HepG2 (cell line): Measurements from ENCODE around the gene SLC27A2. TPM values are rescaled to one million over a fixed set of nuclear protein-coding genes. Genes with fewer than 3 reads are reported as not detected.
A peak's percentile ranks its signal among the peaks of the same experiment; 100 is the strongest.

ENCODE experiments used
- ATAC-seq: fragments of 200-7000 bp; cut with Tn5 transposase; 3 replicates; pipeline ENCODE4 v1.9.1; 2020; ENCODE audit warnings: mild to moderate bottlenecking, moderate library complexity
- Bru-seq: library from RNA; stranded (reverse); fragments of 400-500 nt; gene quantifications from one replicate; lab custom pipeline; 2021; lab: Mats Ljungman, UMichigan
- BruChase-seq, 2 experiments: library from RNA; stranded (reverse); fragments of 400-500 nt; gene quantifications; one replicate each; lab custom pipeline; 2021; lab: Mats Ljungman, UMichigan
- BruUV-seq: library from RNA; stranded (reverse); fragments of 400-500 nt; replicated peaks from 2 replicates; lab custom pipeline; 2021; lab: Mats Ljungman, UMichigan
- CTCF ChIA-PET: fragments of 300-600 bp; formaldehyde crosslinking; extraction: SDS; loops from one replicate; lab custom pipeline; 2021; ENCODE audit warnings: low total read pairs, inconsistent platforms, low intra/inter-chr PET ratio; lab: Yijun Ruan, JAX
- POLR2A ChIA-PET: fragments of 350-600 bp; sonication (Branson Sonifier 250); formaldehyde crosslinking; loops from one replicate; lab custom pipeline; 2020; ENCODE audit warnings: antibody characterized with exemption, inconsistent platforms; lab: Yijun Ruan, JAX
- DNase-seq: peaks from one replicate; pipeline ENCODE4 v3.0.0-alpha.2; 2015; ENCODE audit warnings: low spot score
- FAIRE-seq: peaks from 3 replicates; lab custom pipeline; 2011; peaks lifted over from hg19 to GRCh38; lab: Jason Lieb, UNC
- H2AFZ ChIP-seq: one replicate; pipeline ENCODE4 v1.6.1; 2011; ENCODE audit warnings: low read length, inconsistent platforms
- H3K27ac ChIP-seq: fragments of 300-600 bp; 3 replicates; pipeline ENCODE4 v1.8.0; 2011; ENCODE audit warnings: mixed run types, mild to moderate bottlenecking, mixed read lengths, low read length, inconsistent platforms; ENCODE audit not compliant: insufficient read depth; ENCODE audit errors: extremely low read length
- H3K27me3 ChIP-seq, 2 experiments: fragments of 200-600 bp in 1 of 2; 2 replicates in 1 of 2; 3 replicates in 1 of 2; pipeline versions ENCODE4 v1.6.0 to v1.8.0; 2011; ENCODE audit warnings: low read length in 2 of 2, mild to moderate bottlenecking in 2 of 2, moderate library complexity in 2 of 2, inconsistent platforms in 1 of 2; ENCODE audit not compliant: insufficient read depth in 2 of 2, control insufficient read depth in 1 of 2
- H3K36me3 ChIP-seq, 2 experiments: fragments of 200-600 bp in 1 of 2; replicated peaks in 1 of 2; 2 replicates in 1 of 2; 3 replicates in 1 of 2; pipeline versions ENCODE4 v1.5.1 to v1.8.0; 2011; ENCODE audit warnings: low read length in 2 of 2, inconsistent platforms in 1 of 2; ENCODE audit not compliant: insufficient read depth in 2 of 2, control insufficient read depth in 1 of 2
- H3K4me1 ChIP-seq: 2 replicates; pipeline ENCODE4 v1.5.1; 2012; ENCODE audit warnings: low read length, inconsistent platforms; ENCODE audit not compliant: insufficient read depth
- H3K4me2 ChIP-seq: 2 replicates; pipeline ENCODE4 v1.6.0; 2011; ENCODE audit warnings: low read depth, low read length, inconsistent platforms
- H3K4me3 ChIP-seq, 3 experiments: fragments of 200-600 bp in 1 of 3; sonication (generic), shearing (Covaris generic) in 1 of 3; replicated peaks in 1 of 3; 2 replicates each; pipeline ENCODE4 v1.5.1; 2011 to 2016; ENCODE audit warnings: low read length in 3 of 3, inconsistent platforms in 2 of 3, low read depth in 2 of 3, mild to moderate bottlenecking in 2 of 3, control low read depth in 1 of 3, mixed read lengths in 1 of 3; ENCODE audit not compliant: insufficient read depth in 1 of 3
- H3K79me2 ChIP-seq: one replicate; pipeline ENCODE4 v1.6.1; 2011; ENCODE audit warnings: low read length, inconsistent platforms; ENCODE audit not compliant: insufficient read depth
- H3K9ac ChIP-seq: 2 replicates; pipeline ENCODE4 v1.6.0; 2011; ENCODE audit warnings: mild to moderate bottlenecking, low read depth, low read length, inconsistent platforms; ENCODE audit not compliant: insufficient read depth
- H3K9me3 ChIP-seq: 2 replicates; pipeline ENCODE4 v1.5.1; 2012; ENCODE audit warnings: mild to moderate bottlenecking, low read length
- H4K20me1 ChIP-seq: 2 replicates; pipeline ENCODE4 v1.6.0; 2011; ENCODE audit warnings: inconsistent platforms, mild to moderate bottlenecking, low read length, moderate library complexity; ENCODE audit not compliant: insufficient read depth
- BCL3 ChIP-seq: sonication (generic); formaldehyde crosslinking; IDR thresholded peaks from 2 replicates; pipeline ENCODE4 v1.5.1; 2020; ENCODE audit warnings: mild to moderate bottlenecking, missing genetic modification reagents, moderate library complexity
- FOXA3 ChIP-seq: IDR thresholded peaks from 2 replicates; pipeline ENCODE4 v1.6.1; 2016; ENCODE audit warnings: missing genetic modification reagents, missing compliant biosample characterization
- JUNB ChIP-seq: sonication (generic); formaldehyde crosslinking; IDR thresholded peaks from 2 replicates; pipeline ENCODE4 v1.8.0; 2022; ENCODE audit warnings: missing genetic modification reagents, mild to moderate bottlenecking, borderline replicate concordance
- KDM5A ChIP-seq: fragments of 200-600 bp; sonication (generic); IDR thresholded peaks from 2 replicates; pipeline ENCODE4 v1.7.0; 2018; ENCODE audit warnings: antibody characterized with exemption, mild to moderate bottlenecking, low read length, borderline replicate concordance
- MXD1 ChIP-seq: sonication (generic); formaldehyde crosslinking; IDR thresholded peaks from 2 replicates; pipeline ENCODE4 v1.4.0; 2020; ENCODE audit warnings: mild to moderate bottlenecking, missing genetic modification reagents
- SMARCE1 ChIP-seq: fragments of 450-650 bp; IDR thresholded peaks from 2 replicates; pipeline ENCODE4 v1.6.1; 2017; ENCODE audit warnings: borderline replicate concordance
- TFDP2 ChIP-seq: sonication (generic); formaldehyde crosslinking; IDR thresholded peaks from 2 replicates; pipeline ENCODE4 v1.4.0; 2020; ENCODE audit warnings: missing genetic modification reagents
- ZBTB7B ChIP-seq: sonication (generic); formaldehyde crosslinking; IDR thresholded peaks from 2 replicates; pipeline ENCODE4 v1.4.0; 2020; ENCODE audit warnings: missing genetic modification reagents
- ZNF441 ChIP-seq: sonication (generic); formaldehyde crosslinking; IDR thresholded peaks from 2 replicates; pipeline ENCODE4 v1.7.0; 2021; ENCODE audit warnings: missing genetic modification reagents, borderline replicate concordance
- ZNF547 ChIP-seq: sonication (generic); formaldehyde crosslinking; IDR thresholded peaks from 2 replicates; pipeline ENCODE4 v1.5.1; 2020; ENCODE audit warnings: mild to moderate bottlenecking, missing genetic modification reagents
- ZSCAN21 ChIP-seq: sonication (generic); formaldehyde crosslinking; IDR thresholded peaks from 2 replicates; pipeline ENCODE4 v1.8.0; 2022; ENCODE audit warnings: mild to moderate bottlenecking, missing genetic modification reagents, moderate library complexity, borderline replicate concordance
- WGBS: methylation state at CpG from one replicate; pipeline ENCODE4 v1.1.6; 2017; ENCODE audit warnings: low lambda C conversion rate; 5-methylcytosine and 5-hydroxymethylcytosine counted together
- in situ Hi-C: cut with HindIII; loops from 2 replicates; pipeline ENCODE4 v1.10.0; 2017; ENCODE audit warnings: low pct_unique_long_range_greater_than_20kb; ENCODE audit not compliant: extremely low pct_ligation_motif_present
- intact Hi-C: fragments of 100-400 bp; cut with micrococcal nuclease; formaldehyde crosslinking; loops from one replicate; pipeline ENCODE4 v1.10.0; 2022; ENCODE audit not compliant: unreplicated experiment
- long read RNA-seq, 2 experiments: library from RNA in 1 of 2; library from polyadenylated mRNA in 1 of 2; stranded (forward) in 1 of 2; unstranded in 1 of 2; transcript quantifications; one replicate each; pipeline ENCODE4 v2.0.0, GENCODE V29; 2019 to 2022
- polyA minus RNA-seq, 3 experiments: library from RNA; depleted of rRNA, polyadenylated mRNA; stranded (reverse); fragments of >200 nt; gene quantifications; 2 replicates each; pipeline ENCODE4 v1.2.3, GENCODE V29; 2011; ENCODE audit warnings: low replicate concordance in 1 of 3
- polyA plus RNA-seq, 8 experiments: library from polyadenylated mRNA; depleted of rRNA in 3 of 8; stranded (reverse) in 7 of 8; unstranded in 1 of 8; fragments of >200 nt; fragmentation: Illumina TruSeq in 4 of 8; extraction: Trizol in 4 of 8; gene quantifications; 2 replicates each; pipeline versions ENCODE4 v1.2.1 to v1.2.3, GENCODE V29; 2011 to 2016; ENCODE audit warnings: low read depth in 4 of 8, missing spikeins in 1 of 8, mixed read lengths in 1 of 8; ENCODE audit not compliant: insufficient read depth in 1 of 8
- total RNA-seq, 5 experiments: library from RNA; depleted of rRNA; stranded (reverse); fragments of >200 nt; fragmentation: Illumina TruSeq; extraction: Trizol; gene quantifications; 2 replicates each; pipeline ENCODE4 v1.2.3, GENCODE V29; 2016; ENCODE audit warnings: low read depth in 1 of 5
- TF ChIP-seq, protein P1 (sequence below): sonication (generic); formaldehyde crosslinking; IDR thresholded peaks from 2 replicates; pipeline ENCODE4 v1.4.0; 2020; ENCODE audit warnings: missing genetic modification reagents

The SLC27A2 gene
- total RNA-seq (2016; rRNA removed; fragmentation: Illumina TruSeq; extraction: Trizol) (12.3 and 23.4 TPM in 2 replicates), polyA plus RNA-seq (2011; rRNA removed) (14.6 and 16.0 TPM in 2 replicates), polyA minus RNA-seq (2011; rRNA and poly(A)+ RNA removed; ENCODE audit: low replicate concordance) (33.1 and 391 TPM in 2 replicates), Bru-seq, nascent RNA (percentile 47 among the genes with signal in this experiment), BruChase-seq, experiment 1, labeled RNA remaining after a 6-hour chase (percentile 51 among the genes with signal in this experiment), BruChase-seq, experiment 2, labeled RNA remaining after a 2-hour chase (percentile 45 among the genes with signal in this experiment)
- 3.2 TPM in 2 replicates for total RNA-seq (2016; cell fraction: cytosol; rRNA removed; fragmentation: Illumina TruSeq; extraction: Trizol; ENCODE audit: low read depth)
- 12.5 and 24.4 TPM in 2 replicates for total RNA-seq (2016; cell fraction: insoluble cytoplasmic fraction; rRNA removed; fragmentation: Illumina TruSeq; extraction: Trizol)
- 5.0 and 6.4 TPM in 2 replicates for total RNA-seq (2016; cell fraction: membrane; rRNA removed; fragmentation: Illumina TruSeq; extraction: Trizol)
- total RNA-seq (2016; cell fraction: nucleus; rRNA removed; fragmentation: Illumina TruSeq; extraction: Trizol): 19.3 and 23.5 TPM in 2 replicates
- polyA plus RNA-seq (2011; cell fraction: cytosol; rRNA removed): 10.0 and 13.4 TPM in 2 replicates
- polyA plus RNA-seq (2011; cell fraction: nucleus; rRNA removed): 7.6 and 8.6 TPM in 2 replicates
- 25.5 and 34.1 TPM in 2 replicates for polyA plus RNA-seq (2012)
- 2.2 and 2.8 TPM in 2 replicates for polyA plus RNA-seq (2016; cell fraction: cytosol; fragmentation: Illumina TruSeq; extraction: Trizol; ENCODE audit: low read depth)
- polyA plus RNA-seq (2016; cell fraction: insoluble cytoplasmic fraction; fragmentation: Illumina TruSeq; extraction: Trizol; ENCODE audit: low read depth): 10.7 and 11.3 TPM in 2 replicates
- 3.3 and 3.4 TPM in 2 replicates for polyA plus RNA-seq (2016; cell fraction: membrane; fragmentation: Illumina TruSeq; extraction: Trizol; ENCODE audit: low read depth)
- polyA plus RNA-seq (2016; cell fraction: nucleus; fragmentation: Illumina TruSeq; extraction: Trizol; ENCODE audit: insufficient read depth, low read depth): 24.6 and 25.7 TPM in 2 replicates
- 18.9 and 21.0 TPM in 2 replicates for polyA minus RNA-seq (2011; cell fraction: cytosol; rRNA and poly(A)+ RNA removed)
- 14.8 and 15.7 TPM in 2 replicates for polyA minus RNA-seq (2011; cell fraction: nucleus; rRNA and poly(A)+ RNA removed)
- long read RNA-seq, experiment 1, transcript SLC27A2-201 (10 exons, 2,394 nt): major isoform, 17 of 21 reads
- long read RNA-seq, experiment 1, partial matches to known transcripts: 0 of 21 reads
- long read RNA-seq, experiment 1, other reads (novel, unspliced or antisense): 2 of 21 reads
- long read RNA-seq, experiment 2, transcript SLC27A2-201 (10 exons, 2,394 nt): major isoform, 27 of 39 reads
- long read RNA-seq, experiment 2, partial matches to known transcripts: 8 of 39 reads
- long read RNA-seq, experiment 2, other reads (novel, unspliced or antisense): 4 of 39 reads

DNA sequence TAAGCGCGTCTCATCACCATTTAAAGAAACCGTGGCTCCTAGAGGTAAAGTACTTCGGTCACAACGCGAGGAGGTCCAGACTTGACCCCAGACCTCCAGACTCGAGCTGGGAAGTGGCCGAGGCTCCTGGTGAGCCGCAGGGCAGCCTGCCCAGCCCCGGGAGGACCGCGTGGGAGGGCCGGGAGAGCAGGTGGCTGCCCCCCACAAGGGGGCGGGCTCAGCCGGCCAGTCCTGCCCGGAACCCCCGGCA, at the start of gene SLC27A2:
TSS of gene SLC27A2 (plus strand) at position 228 of the 250 bp plus-strand sequence. CDS start 232 bp downstream, outside the sequence.
- Histone ChIP-seq H3K4me3 (peak within 1 kb of the TSS; percentile 58 to 86 (median 83)), H2AFZ (peak within 1 kb of the TSS; percentile 28), H3K27me3 (no peaks in the 10 kb centered on the region), H3K4me1 (peaks cover 53% of the 10 kb centered on the region), H3K9ac (peak within 1 kb of the TSS; percentile 45), H3K4me2 (peak within 1 kb of the TSS; percentile 95), H3K9me3 (no peaks in the 10 kb centered on the region), H3K36me3 (no peaks in the 10 kb centered on the region), H3K27ac (peak within 1 kb of the TSS; percentile 23), H3K79me2 (peaks cover 3% of the 10 kb centered on the region), H4K20me1 (no peaks in the 10 kb centered on the region)
- in situ Hi-C loops: loop anchor here (10.0 to 25.0 kb wide), 2 partner anchors 133 to 730 kb away; partner anchors contain the start of gene AP4E1
- ChIA-PET POLR2A (interaction anchor here (0.7 kb wide), 1 partner anchor 173 kb away, joined by 3 read pairs; the partner anchor contains the start of gene GABPB1), CTCF (interaction anchor here (1.0 to 1.7 kb wide), 2 partner anchors 133 to 727 kb away, joined by 3 to 16 read pairs; partner anchors contain the start of gene AP4E1)
- WGBS: 12% methylated on average over 9 of the region's 17 CpGs
- intact Hi-C loops: loop anchor here (2.0 kb wide), 1 partner anchor 135 kb away; no protein-coding TSS in a partner anchor
- no peak for FAIRE-seq
- peak; percentile 91 for ATAC-seq
- no peak for DNase-seq
- BruUV-seq: no TSS peak
- 0 out of 2 replicates have a peak, but pooled peaks have one; percentile 47 for TF ChIP-seq ZSCAN21 (CRISPR knock-in tag)
- TF ChIP-seq SMARCE1: no peak
- TF ChIP-seq, protein P1, sequence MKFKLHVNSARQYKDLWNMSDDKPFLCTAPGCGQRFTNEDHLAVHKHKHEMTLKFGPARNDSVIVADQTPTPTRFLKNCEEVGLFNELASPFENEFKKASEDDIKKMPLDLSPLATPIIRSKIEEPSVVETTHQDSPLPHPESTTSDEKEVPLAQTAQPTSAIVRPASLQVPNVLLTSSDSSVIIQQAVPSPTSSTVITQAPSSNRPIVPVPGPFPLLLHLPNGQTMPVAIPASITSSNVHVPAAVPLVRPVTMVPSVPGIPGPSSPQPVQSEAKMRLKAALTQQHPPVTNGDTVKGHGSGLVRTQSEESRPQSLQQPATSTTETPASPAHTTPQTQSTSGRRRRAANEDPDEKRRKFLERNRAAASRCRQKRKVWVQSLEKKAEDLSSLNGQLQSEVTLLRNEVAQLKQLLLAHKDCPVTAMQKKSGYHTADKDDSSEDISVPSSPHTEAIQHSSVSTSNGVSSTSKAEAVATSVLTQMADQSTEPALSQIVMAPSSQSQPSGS (CRISPR knock-in tag): no peak
- TF ChIP-seq ZNF547: 0 out of 2 replicates have a peak, but pooled peaks have one; percentile 80
- peak; percentile 71; the same call in 1 of the 2 replicates for TF ChIP-seq TFDP2 (CRISPR knock-in tag)
- TF ChIP-seq FOXA3 (CRISPR knock-in tag): peak; percentile 13; the same call in 1 of the 2 replicates
- TF ChIP-seq ZBTB7B (CRISPR knock-in tag): 0 out of 2 replicates have a peak, but pooled peaks have one; percentile 14
- 0 out of 2 replicates have a peak, but pooled peaks have one; percentile 18 for TF ChIP-seq ZNF441 (CRISPR knock-in tag)
- TF ChIP-seq JUNB (CRISPR knock-in tag): no peak
- no peak; the same call in 1 of the 2 replicates for TF ChIP-seq BCL3 (CRISPR knock-in tag)
- peak; percentile 75; the same call in 1 of the 2 replicates for TF ChIP-seq MXD1 (CRISPR knock-in tag)
- no peak for TF ChIP-seq KDM5A
